ENCODE data around the gene RHD. TPM values are rescaled to one million over a fixed set of nuclear protein-coding genes. Genes with fewer than 3 reads are reported as not detected.

Gene RHD
- total RNA-seq, 1 experiment from 2014 or later = 1.3 TPM

DNA sequence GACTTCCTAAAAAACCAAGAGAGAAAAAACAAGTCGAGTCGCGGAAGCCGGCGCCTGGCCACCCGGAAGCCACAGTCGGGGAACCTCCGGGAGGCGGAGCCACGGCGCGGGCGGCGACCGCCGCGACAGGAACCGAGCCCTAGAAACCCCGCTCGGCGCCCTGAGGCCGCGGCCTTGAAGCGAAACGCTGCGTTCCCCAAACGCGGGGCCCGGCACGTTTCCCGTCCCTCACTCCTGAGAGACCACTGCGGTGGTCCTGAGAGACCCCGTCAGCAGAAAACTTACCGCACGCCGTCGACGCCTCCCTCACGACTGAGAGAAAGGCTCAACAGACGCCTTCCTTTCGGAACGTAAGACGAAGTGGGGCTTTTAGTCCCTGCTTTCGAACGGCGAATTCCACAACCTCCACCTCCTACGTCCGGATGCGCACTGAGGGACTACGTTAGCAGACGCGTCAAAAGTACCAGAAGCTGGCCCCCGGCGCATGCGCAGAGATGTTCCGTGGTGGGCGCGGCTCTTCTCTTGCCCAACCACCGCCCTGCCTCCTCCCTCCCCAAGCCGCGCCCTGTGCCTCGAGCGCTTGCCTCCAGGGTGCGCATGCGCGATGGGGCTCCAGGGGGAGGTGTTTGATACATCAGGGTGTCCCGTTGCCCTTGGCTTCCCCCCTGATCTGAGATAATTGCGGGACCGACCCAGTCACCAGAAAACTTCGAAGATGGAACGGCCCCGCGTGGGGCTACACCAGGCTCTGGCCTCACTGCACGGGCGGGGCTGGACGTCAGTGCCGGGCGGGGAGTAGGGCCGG lies 25.1 kb upstream of the RHD start, which contains the start of gene RSRP1:
TSS of gene RSRP1 (minus strand) at position 431 of the 805 bp plus-strand sequence. CDS start 491 bp downstream, outside the sequence.
- Histone ChIP-seq H2BK5ac (ENCODE audit: insufficient read length, low read length) (no peak within 1 kb of the TSS), H3K23ac (ENCODE audit: insufficient read length, low read depth, low read length) (no peak within 1 kb of the TSS), H2AK5ac (ENCODE audit: insufficient read length, low read length) (no peak within 1 kb of the TSS), H3K79me2 (ENCODE audit: insufficient read depth, low read length) (peaks cover 5% of the 10 kb centered on the region; the same call in 1 of the 2 replicates), H4K91ac (ENCODE audit: insufficient read length, low read depth, low read length) (no peak within 1 kb of the TSS), H3K4me1 (ENCODE audit: insufficient read depth, low read length) (no peaks in the 10 kb centered on the region), H3K4ac (ENCODE audit: low read depth, low read length) (no peak within 1 kb of the TSS; the same call in 1 of the 2 replicates), H2AFZ (ENCODE audit: low read length) (no peak within 1 kb of the TSS), H3T11ph (ENCODE audit: low read length) (no peak within 1 kb of the TSS), H2BK120ac (ENCODE audit: low read depth, low read length, poor library complexity, severe bottlenecking) (no peak within 1 kb of the TSS), H4K5ac (ENCODE audit: insufficient read length, low read depth, low read length) (no peak within 1 kb of the TSS), H3K23me2 (ENCODE audit: insufficient read length, low read depth, low read length, poor library complexity, severe bottlenecking) (peaks cover 9% of the 10 kb centered on the region), H2BK15ac (ENCODE audit: low read depth, low read length) (no peak within 1 kb of the TSS), H3K27ac (ENCODE audit: insufficient read length, low read depth, low read length) (peak within 1 kb of the TSS; percentile 37), H3K9ac (ENCODE audit: extremely low read depth, insufficient read length, low read length) (peak within 1 kb of the TSS; percentile 81), H3K9me3 (ENCODE audit: control insufficient read depth, low read depth, low read length) (no peaks in the 10 kb centered on the region), H3K18ac (ENCODE audit: insufficient read length, low read depth, low read length) (peak within 1 kb of the TSS; percentile 47), H2BK12ac (ENCODE audit: insufficient read length, low read depth, low read length) (no peak within 1 kb of the TSS), H4K8ac (replicated peaks; ENCODE audit: insufficient read length, low read depth, low read length) (no peak within 1 kb of the TSS), H3K79me1 (ENCODE audit: insufficient read depth, low read depth, low read length, poor library complexity, severe bottlenecking) (no peaks in the 10 kb centered on the region), H2BK20ac (ENCODE audit: low read depth, low read length, poor library complexity, severe bottlenecking) (no peak within 1 kb of the TSS), H3K56ac (ENCODE audit: insufficient read length, low read depth, low read length) (no peak within 1 kb of the TSS), H4K20me1 (ENCODE audit: control insufficient read depth, insufficient read depth, insufficient read length) (no peaks in the 10 kb centered on the region), H3K27me3 (ENCODE audit: insufficient read depth, low read length) (no peaks in the 10 kb centered on the region), H3K4me2 (ENCODE audit: insufficient read depth, insufficient read length, low read length) (peak within 1 kb of the TSS; percentile 78), H3K14ac (ENCODE audit: insufficient read depth, low read length) (peak within 1 kb of the TSS; percentile 81)
- no peaks in the 10 kb centered on the region for H3K9me3 Mint-ChIP-seq
- no CpG with 5 or more reads among the region's 79 CpGs for whole genome bisulfite sequencing (ENCODE audit: extremely low coverage, insufficient read length, low lambda C conversion rate)
- H3K27me3 Mint-ChIP-seq (ENCODE audit: low read depth) = no peaks in the 10 kb centered on the region; the same call in 1 of the 2 replicates
- DNase-seq = peak; percentile 99
- peaks cover 28 to 46% (median 39%) of the 10 kb centered on the region in 3 experiments for H3K36me3 Mint-ChIP-seq (ENCODE audit: insufficient read depth in 1 of 3, low read depth in 3 of 3)
- peaks cover 18 to 24% of the 10 kb centered on the region in 2 experiments for H3K4me1 Mint-ChIP-seq
- peak within 1 kb of the TSS; percentile 95 to 98 for H3K4me3 Mint-ChIP-seq
- H3K27ac Mint-ChIP-seq = peak within 1 kb of the TSS; percentile 98 to 99 (median 98)
- TF ChIP-seq CTCF (conservative IDR thresholded peaks at IDR 0.05) = no peak
